HG02642 (cell line): ENCODE results near the gene SV2C.
"Not testable (repeated sequence)": the region's sequence is repeated elsewhere in the genome, so short reads cannot be mapped to it uniquely, and the experiment has no call there.

Source experiments
- ATAC-seq: cut with Tn5 transposase; IDR thresholded peaks from one replicate; pipeline ENCODE4 v1.9.1; 2021; ENCODE audit warnings: mild to moderate bottlenecking; ENCODE audit not compliant: unreplicated experiment, poor library complexity

The SV2C gene

GRCh38 chr5:76369668-76370067, 286.5 kb downstream of the SV2C start:
- ATAC-seq: not testable (repeated sequence)

- no peak for ATAC-seq
These were observed 288.8 kb downstream of the SV2C start for GRCh38 chr5:76371960-76372322.

GRCh38 chr5:76372323-76373054, 289.3 kb downstream of the SV2C start:
- no peak for ATAC-seq

GRCh38 chr5:76376148-76376865, 293.1 kb downstream of the SV2C start:
- ATAC-seq: no peak

- no peak for ATAC-seq
These were observed 293.7 kb downstream of the SV2C start for GRCh38 chr5:76376866-76377230.

GRCh38 chr5:76378355-76378754, 295.2 kb downstream of the SV2C start:
- no peak for ATAC-seq

GRCh38 chr5:76379316-76379715, 296.1 kb downstream of the SV2C start:
- no peak for ATAC-seq

- ATAC-seq: no peak
These were observed 296.7 kb downstream of the SV2C start for GRCh38 chr5:76379855-76380254.

- ATAC-seq: no peak
These were observed 297.3 kb downstream of the SV2C start for GRCh38 chr5:76380346-76381066.

- no peak for ATAC-seq
These were observed 300.1 kb downstream of the SV2C start for GRCh38 chr5:76383126-76383832.

- ATAC-seq: no peak
These were observed 301.0 kb downstream of the SV2C start for GRCh38 chr5:76384189-76384588.

GRCh38 chr5:76384705-76385104, 301.5 kb downstream of the SV2C start:
- no peak for ATAC-seq

- no peak for ATAC-seq
These were observed 302.4 kb downstream of the SV2C start for GRCh38 chr5:76385540-76385939.

GRCh38 chr5:76386360-76386759, 303.2 kb downstream of the SV2C start:
- ATAC-seq: no peak

- ATAC-seq: no peak
These were observed 305.1 kb downstream of the SV2C start for GRCh38 chr5:76388236-76388635.

- ATAC-seq: no peak
These were observed 305.8 kb downstream of the SV2C start for GRCh38 chr5:76388791-76389512.

GRCh38 chr5:76389513-76390154, 306.5 kb downstream of the SV2C start:
- ATAC-seq: no peak

- ATAC-seq: no peak
These were observed 307.8 kb downstream of the SV2C start for GRCh38 chr5:76391014-76391413.

- ATAC-seq: no peak
These were observed 310.0 kb downstream of the SV2C start for GRCh38 chr5:76393035-76393680.
